Medulla oblongata (tissue), 1 donor: Measurements from ENCODE around the gene PIWIL4.
"Not testable (repeated sequence)": the region's sequence is repeated elsewhere in the genome, so short reads cannot be mapped to it uniquely, and the experiment has no call there.

Experiments used
- DNase-seq: peaks from one replicate; pipeline ENCODE4 v3.0.0-alpha.2; 2015; ENCODE audit errors: extremely low spot score

The PIWIL4 gene

DNA sequence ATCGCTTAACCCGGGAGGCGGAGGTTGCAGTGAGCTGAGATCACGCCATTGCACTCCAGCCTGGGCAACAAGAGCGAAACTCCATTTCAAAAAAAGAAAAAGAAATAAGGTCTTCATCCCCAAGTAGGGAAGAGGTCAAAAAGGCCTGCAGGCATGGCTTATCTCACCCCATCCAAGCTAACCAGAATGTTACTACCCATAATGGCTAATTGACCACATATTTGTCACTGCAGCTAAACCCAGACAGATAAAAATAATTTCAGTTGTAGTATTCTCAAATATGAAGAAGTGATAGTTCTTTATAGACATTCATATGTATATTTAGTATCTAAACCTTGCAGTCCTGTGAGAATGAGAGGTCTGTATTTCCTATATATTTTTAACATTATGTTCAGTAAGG lies 17.8 kb downstream of the PIWIL4 start:
- DNase-seq = no peak

- DNase-seq = no peak
Observed at GRCh38 chr11:94585399-94585798, 18.2 kb downstream of the PIWIL4 start.

DNA sequence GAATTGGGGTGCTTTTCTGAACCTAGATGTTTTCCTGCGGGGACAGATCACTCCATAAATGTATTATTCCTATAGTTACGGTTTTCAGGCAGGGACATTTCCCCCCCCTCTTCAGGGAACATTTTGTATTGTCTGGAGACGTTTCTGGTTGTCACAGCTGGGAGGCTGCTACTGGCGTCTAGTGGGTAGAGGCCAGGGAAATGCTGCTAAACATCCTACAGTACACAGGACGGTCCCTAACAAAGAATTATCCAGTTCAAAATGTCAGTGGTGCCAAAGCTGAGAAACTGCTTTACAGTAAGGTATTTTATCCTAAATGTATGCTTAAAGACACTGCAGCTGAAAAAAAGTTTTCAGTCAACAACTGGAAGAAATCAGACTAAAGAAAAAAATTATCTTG lies 19.4 kb downstream of the PIWIL4 start:
- DNase-seq = peak; percentile 68

DNA sequence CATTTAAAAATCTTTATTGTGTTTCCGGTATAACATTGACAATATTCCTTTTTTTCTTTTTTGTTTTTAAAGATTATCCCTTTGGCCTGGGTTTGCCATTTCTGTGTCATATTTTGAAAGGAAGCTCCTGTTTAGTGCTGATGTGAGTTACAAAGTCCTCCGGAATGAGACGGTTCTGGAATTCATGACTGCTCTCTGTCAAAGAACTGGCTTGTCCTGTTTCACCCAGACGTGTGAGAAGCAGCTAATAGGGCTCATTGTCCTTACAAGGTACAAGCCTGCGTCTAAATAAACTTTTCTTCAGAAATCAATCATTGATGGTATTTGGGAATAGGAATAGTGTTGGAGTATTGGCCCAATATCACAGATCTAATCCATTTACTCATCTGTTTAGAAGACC lies 19.8 kb downstream of the PIWIL4 start:
- DNase-seq = peak; percentile 45

DNA sequence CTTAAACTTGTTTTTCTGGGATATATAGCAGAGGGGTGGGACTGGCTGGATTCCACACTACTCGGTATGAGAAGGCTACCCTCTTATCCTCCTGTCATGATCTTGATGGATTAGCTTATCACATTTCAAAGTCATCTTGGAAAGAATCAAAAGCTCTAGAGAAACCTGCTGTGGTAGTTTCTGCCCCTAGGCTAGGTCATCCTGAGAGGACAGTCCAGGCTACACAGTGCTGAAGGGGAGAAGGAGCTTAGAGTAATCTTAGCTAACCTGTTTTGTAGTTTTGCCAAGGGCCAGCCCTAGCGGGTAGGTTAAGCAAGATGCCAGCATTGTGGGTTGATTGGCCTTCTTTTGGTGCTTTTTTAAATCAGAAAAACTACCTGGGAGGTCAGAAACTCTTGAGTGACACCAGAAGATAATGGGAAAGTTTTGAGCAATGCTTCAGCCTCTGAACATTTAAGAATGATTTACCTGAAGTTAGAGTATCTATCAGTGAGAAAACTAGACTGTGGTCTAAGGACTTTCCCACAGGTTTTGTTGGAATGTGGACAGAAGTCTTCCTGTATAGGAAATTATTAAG lies 21.3 kb downstream of the PIWIL4 start:
- DNase-seq = no peak

DNA sequence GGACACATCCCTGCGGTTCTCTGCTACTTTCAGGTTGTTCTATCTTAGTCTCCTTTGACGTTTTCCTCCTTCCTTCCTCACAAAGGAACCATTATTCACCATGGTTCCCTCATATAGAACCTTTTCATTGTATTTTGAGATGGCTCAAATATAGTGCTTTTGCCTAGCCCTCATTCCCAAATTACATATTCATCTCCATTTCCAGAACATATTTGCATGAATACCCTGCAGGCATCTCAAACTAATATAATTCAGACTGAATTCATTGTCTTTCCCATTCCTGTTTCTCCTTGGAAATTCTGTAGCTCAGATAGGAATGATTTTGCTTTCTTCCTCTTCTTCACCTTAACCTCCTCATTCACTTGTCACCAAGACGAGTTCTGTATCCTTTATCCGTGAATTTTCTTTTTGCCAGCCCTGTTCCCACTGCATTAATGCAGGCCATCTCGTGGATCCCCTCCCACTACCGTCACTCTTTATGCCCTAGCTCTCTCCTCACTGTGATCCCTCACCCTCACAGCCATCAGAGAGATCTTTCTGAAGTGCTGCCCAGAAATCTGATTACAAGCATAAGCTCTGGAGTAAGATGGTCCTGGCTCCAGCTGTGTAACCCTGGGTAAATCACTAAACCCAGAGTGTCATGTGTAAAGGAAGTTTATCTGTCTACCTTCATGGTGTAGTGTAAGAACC lies 23.3 kb downstream of the PIWIL4 start:
- no peak for DNase-seq

DNA sequence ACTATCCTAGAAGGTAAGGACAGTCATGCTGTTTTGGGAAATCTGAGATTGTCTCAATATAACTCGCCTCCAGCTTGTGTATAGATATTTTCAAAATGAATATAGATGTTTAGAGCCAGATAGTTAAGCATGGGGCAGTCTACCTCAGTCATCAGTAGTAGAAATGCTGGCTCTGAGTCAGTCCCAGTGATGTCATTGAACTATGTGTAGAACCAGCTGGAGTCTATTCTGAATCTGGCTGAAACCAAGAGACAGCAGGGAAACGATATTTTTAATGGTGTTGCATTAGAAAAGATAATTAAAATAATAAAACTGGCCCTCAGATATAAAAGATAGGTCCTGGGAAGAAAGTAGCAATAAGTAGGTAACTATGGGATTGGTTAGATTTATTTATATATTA lies 25.9 kb downstream of the PIWIL4 start:
- no peak for DNase-seq

GRCh38 chr11:94595076-94595475 lies 27.9 kb downstream of the PIWIL4 start:
- no peak for DNase-seq

DNA sequence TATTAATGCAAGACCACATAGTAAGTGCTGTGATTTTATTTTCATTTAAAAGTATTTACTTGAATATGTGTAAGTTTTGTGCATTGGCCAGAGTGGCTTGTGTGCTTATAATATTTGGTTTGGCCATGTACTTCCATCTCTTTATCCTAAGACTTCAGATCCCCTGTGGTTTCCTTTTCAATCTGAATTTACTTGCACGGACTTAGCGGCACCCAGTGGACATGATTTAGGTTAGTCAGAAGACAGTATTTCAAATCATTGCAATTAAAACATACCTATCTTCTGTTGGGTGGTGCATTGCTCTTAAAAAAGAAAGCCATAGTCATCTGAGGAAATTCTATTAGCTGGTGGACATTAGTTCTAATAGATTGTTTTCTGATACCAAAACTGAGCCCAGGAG lies 30.7 kb downstream of the PIWIL4 start:
- DNase-seq = no peak

- DNase-seq = no peak
Observed at GRCh38 chr11:94599510-94599909, 32.3 kb downstream of the PIWIL4 start.

GRCh38 chr11:94602430-94603372 lies 35.5 kb downstream of the PIWIL4 start:
- peak; percentile 94 for DNase-seq

- DNase-seq = no peak
Observed at GRCh38 chr11:94603587-94603986, 36.4 kb downstream of the PIWIL4 start.

GRCh38 chr11:94604482-94604881 lies 37.3 kb downstream of the PIWIL4 start:
- DNase-seq = no peak

GRCh38 chr11:94613120-94613519 lies 46.0 kb downstream of the PIWIL4 start:
- no peak for DNase-seq

DNA sequence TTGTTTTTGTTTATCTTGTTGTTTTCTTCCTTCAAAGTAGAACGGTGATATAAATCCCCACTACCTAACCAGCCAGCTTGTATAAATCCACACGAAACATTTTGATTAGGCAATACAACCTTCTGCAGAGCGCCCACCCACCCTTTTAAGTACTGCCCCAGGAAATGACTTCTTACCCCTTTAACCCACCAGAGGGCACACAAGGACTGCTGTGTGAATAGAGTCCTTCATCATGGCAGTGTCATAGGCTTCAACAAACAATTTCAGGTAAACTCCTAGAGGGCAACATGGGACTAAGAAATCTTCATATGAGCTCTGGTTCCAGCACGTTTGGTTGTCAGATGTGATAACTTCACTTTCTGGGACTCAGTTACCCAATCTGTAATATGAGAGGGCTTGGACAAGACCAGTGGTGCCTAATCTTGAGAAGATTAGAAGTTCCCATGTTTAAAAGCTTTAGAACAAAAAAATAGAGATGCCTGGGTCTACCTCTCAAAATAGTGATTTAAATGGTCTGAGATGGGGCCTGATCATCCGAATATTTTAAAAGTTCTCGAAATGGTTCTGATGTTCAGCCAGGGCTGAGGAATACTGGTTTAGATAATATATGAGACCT lies 56.1 kb downstream of the PIWIL4 start:
- peak; percentile 79 for DNase-seq

DNA sequence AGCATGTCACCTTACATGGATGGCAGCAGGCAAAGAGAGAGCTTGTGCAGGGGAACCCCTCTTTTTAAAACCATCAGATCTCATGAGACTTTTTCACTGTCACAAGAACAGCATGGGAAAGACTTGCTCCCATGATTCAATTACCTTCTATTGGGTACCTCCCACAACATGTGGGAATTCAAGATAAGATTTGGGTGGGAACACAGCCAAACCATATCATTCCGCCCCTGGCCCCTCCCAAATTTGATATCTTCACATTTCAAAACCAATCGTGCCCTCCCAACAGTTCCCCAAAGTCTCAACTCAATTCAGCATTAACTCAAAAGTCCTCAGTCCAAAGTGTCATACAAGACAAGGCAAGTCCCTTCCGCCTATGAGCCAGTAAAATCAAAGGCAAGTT lies 58.3 kb downstream of the PIWIL4 start:
- not testable (repeated sequence) for DNase-seq

DNA sequence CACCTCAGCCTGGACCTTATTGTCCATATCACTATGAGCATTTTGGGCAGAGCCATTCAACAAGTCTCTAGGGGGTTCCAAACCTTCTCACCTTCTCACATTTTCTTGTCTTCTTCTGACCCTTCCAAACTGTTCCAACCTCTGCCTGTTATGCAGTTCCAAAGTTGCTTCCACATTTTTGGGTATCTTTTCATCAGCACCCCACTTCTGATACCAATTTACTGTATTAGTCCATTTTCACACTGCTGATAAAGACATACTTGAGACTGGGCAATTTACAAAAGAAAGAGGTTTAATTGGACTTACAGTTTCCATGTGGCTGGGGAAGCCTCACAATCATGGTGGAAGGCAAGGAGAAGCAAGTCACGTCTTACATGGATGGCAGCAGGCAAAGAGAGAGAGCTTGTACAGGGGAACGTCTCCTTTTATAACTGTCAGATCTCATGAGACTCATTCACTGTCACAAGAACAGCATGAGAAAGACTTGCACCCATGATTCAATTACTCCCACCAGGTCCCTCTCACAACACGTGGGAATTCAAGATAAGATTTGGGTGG lies 59.9 kb downstream of the PIWIL4 start:
- DNase-seq = not testable (repeated sequence)

DNA sequence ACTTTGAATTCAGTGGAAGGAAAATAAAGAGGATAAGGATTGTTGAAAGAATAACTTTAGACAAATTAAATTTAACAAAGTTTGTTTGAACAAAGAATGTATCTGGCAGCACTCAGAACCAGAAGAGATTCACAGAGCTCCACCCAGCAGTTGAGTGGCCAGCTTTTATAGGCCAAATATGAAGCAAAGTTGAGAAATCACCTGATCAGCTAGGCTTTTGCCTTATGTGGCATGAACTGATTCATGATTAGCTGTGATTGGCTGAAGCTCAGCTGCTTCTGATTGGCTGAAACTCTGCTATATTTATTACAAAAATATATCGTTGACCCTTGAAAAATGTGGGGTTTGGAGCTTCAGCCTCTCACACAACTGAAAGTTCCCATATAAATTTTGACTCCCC lies 62.6 kb downstream of the PIWIL4 start:
- no peak for DNase-seq

DNA sequence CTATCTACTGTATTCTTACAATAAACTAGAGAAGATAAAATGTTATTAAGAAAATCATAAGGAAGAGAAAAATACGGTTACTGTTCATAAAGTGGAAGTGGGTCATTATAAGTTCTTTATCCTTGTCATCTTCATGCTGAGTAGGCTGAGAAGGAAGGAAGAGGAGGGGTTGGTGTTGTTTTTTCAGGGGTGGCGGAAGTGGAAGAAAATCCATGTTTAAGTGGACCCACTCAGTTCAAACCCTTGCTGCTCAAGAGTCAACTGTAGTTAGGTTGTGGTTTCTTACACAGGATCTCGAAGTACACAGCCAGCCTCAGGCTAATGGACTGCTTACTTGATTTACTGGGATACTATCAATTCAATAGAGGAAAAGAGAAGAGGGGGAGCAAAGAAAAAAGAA lies 63.1 kb downstream of the PIWIL4 start:
- DNase-seq = no peak

- DNase-seq = no peak
Observed at GRCh38 chr11:94632356-94632755, 65.2 kb downstream of the PIWIL4 start.

DNA sequence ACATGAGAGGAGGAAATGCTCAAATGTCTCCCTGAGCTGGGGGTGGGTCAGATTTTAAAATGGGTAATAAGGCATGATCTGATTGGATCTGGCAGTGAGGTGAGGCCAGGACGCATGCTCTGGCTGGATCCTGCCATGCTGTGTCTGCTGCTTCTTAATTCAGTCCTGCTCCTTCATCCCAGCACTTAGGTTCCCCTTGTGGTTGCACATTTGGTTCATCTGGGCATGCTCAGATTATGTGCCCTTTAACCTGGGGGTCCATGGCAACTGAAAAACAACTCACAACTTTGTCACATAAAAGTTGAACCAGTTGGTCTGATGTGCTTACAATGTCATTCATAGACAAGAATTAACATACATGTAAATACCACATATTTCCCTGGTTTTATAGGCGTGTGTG lies 67.9 kb downstream of the PIWIL4 start:
- no peak for DNase-seq

GRCh38 chr11:94636388-94636949 lies 69.3 kb downstream of the PIWIL4 start:
- no peak for DNase-seq
